Vagina (tissue), 2 donors: ENCODE measurements around the gene HPF1.
"Not testable (repeated sequence)": the region's sequence is repeated elsewhere in the genome, so short reads cannot be mapped to it uniquely, and the experiment has no call there.

ENCODE experiments used
- CTCF ChIP-seq, 3 experiments: fragments of 450-650 bp in 2 of 3; fragments of 200-600 bp in 1 of 3; sonication (generic) in 1 of 3; IDR thresholded peaks; one replicate each; pipeline ENCODE4 v1.5.1; 2017 to 2019; ENCODE audit warnings: antibody characterized with exemption in 3 of 3, mild to moderate bottlenecking in 2 of 3, moderate library complexity in 2 of 3
- POLR2A ChIP-seq, 2 donors: fragments of 450-650 bp; IDR thresholded peaks; one replicate each; pipeline ENCODE4 v1.6.1; 2017; ENCODE audit warnings: antibody characterized with exemption in 2 of 2, mild to moderate bottlenecking in 2 of 2, moderate library complexity in 2 of 2
- POLR2AphosphoS5 ChIP-seq, 2 donors: sonication (generic); formaldehyde crosslinking; IDR thresholded peaks; one replicate each; pipeline ENCODE4 v1.9.0; 2017; ENCODE audit warnings: antibody characterized with exemption in 2 of 2, mild to moderate bottlenecking in 2 of 2, low read depth in 1 of 2; ENCODE audit not compliant: insufficient read depth in 1 of 2

GRCh38 chr4:169806770-169807169 is 49.0 kb upstream of the HPF1 start:
- TF ChIP-seq CTCF (IDR thresholded peaks at IDR 0.05); POLR2A (IDR thresholded peaks at IDR 0.05); POLR2AphosphoS5 (IDR thresholded peaks at IDR 0.05; ENCODE audit: insufficient read depth in 1 of 2, low read depth in 1 of 2): not testable (repeated sequence)
